Cardiac muscle cell (in vitro differentiated cells and primary cell): ENCODE measurements around the gene PIGM. TPM values are rescaled to one million over a fixed set of nuclear protein-coding genes. Genes with fewer than 3 reads are reported as not detected.
A peak's percentile ranks its signal among the peaks of the same experiment; 100 is the strongest.

Source experiments
- DNase-seq, 2 donors: peaks; one replicate each; pipeline versions ENCODE4 v3.0.0 to v3.0.0-alpha.2; 2010 to 2017; ENCODE audit warnings: low read depth in 1 of 2, low spot score in 1 of 2
- H3K27ac ChIP-seq: fragments of 200-600 bp; sonication (generic); 2 replicates; pipeline ENCODE4 v1.5.1; 2016
- H3K27me3 ChIP-seq: fragments of 200-600 bp; sonication (generic); 2 replicates; pipeline ENCODE4 v1.6.0; 2016; ENCODE audit warnings: control low read depth
- H3K36me3 ChIP-seq: fragments of 200-600 bp; sonication (generic); 2 replicates; pipeline ENCODE4 v1.5.1; 2016; ENCODE audit warnings: control low read depth
- H3K4me1 ChIP-seq: fragments of 200-600 bp; sonication (generic); 2 replicates; pipeline ENCODE4 v1.8.1; 2017; ENCODE audit warnings: low read depth, mild to moderate bottlenecking, mixed run types
- H3K4me3 ChIP-seq: fragments of 200-600 bp; sonication (generic); 2 replicates; pipeline ENCODE4 v1.5.1; 2016; ENCODE audit warnings: mild to moderate bottlenecking
- H3K9me3 ChIP-seq: fragments of 200-600 bp; sonication (generic); 2 replicates; pipeline ENCODE4 v1.5.1; 2017; ENCODE audit warnings: low read depth, mild to moderate bottlenecking, control low read depth
- CTCF ChIP-seq: IDR thresholded peaks from 2 replicates; pipeline ENCODE4 v1.5.1; 2012; ENCODE audit warnings: low read depth, mild to moderate bottlenecking, low read length
- polyA plus RNA-seq: library from polyadenylated mRNA; unstranded; fragments of >200 nt; fragmentation: Nextera tagmentation; extraction: Ambion mirVana; gene quantifications from 2 replicates; pipeline ENCODE4 v1.2.1, GENCODE V29; 2016
- total RNA-seq: library from RNA; depleted of rRNA; stranded (reverse); fragments of >200 nt; gene quantifications from 2 replicates; pipeline ENCODE4 v1.2.3, GENCODE V29; 2016

Gene PIGM
- total and polyA plus RNA-seq, 2 experiments from 2014 or later, result 4.7 to 4.9 TPM

DNA sequence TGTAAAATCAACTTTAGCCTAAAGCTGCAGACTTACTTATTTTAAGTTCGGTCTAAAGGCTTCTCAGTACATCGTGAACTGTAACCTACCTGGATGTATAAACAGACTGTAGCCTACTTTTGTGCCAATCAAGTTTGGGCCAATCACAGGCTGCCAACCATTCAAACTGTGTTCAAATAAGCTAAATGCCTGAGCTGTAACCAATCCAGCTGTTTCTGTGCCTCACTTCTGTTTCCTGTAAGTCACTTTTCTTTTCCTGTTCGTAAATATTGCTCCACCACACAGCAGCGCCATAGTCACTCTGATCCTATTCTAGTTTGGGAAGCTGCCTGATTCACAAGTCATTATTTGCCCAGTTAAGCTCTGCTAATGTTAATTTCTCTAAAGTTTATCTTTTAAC is 40.3 kb downstream of the PIGM start:
- peak in 1 of 2 donors; percentile 19 for DNase-seq
- Histone ChIP-seq H3K4me3 (no peak overlapping the region), H3K27me3 (no peaks in the 10 kb centered on the region), H3K27ac (no peak overlapping the region), H3K36me3 (no peaks in the 10 kb centered on the region), H3K9me3 (no peaks in the 10 kb centered on the region), H3K4me1 (peaks cover 24% of the 10 kb centered on the region)
- TF ChIP-seq CTCF, result no peak

GRCh38 chr1:159990005-159990404 is 41.8 kb downstream of the PIGM start:
- no peaks in the 10 kb centered on the region for H3K36me3 ChIP-seq
- no peak overlapping the region for H3K27ac ChIP-seq
- no peak for TF ChIP-seq CTCF
- no peak overlapping the region for H3K4me3 ChIP-seq
- no peaks in the 10 kb centered on the region for H3K9me3 ChIP-seq
- no peaks in the 10 kb centered on the region for H3K27me3 ChIP-seq
- peaks cover 23% of the 10 kb centered on the region for H3K4me1 ChIP-seq
- no peak for DNase-seq

- no peaks in the 10 kb centered on the region for H3K36me3 ChIP-seq
- H3K4me3 ChIP-seq, result no peak overlapping the region
- DNase-seq, result no peak
- no peaks in the 10 kb centered on the region for H3K9me3 ChIP-seq
- TF ChIP-seq CTCF, result no peak
- H3K27me3 ChIP-seq, result no peaks in the 10 kb centered on the region
- peaks cover 23% of the 10 kb centered on the region for H3K4me1 ChIP-seq
- no peak overlapping the region for H3K27ac ChIP-seq
Observed at GRCh38 chr1:159989581-159989980, 42.2 kb downstream of the PIGM start.

- Histone ChIP-seq H3K36me3 (no peaks in the 10 kb centered on the region), H3K9me3 (no peaks in the 10 kb centered on the region), H3K27ac (no peak overlapping the region), H3K4me3 (no peak overlapping the region), H3K27me3 (peaks cover 5% of the 10 kb centered on the region), H3K4me1 (peaks cover 23% of the 10 kb centered on the region)
- DNase-seq, result no peak
- TF ChIP-seq CTCF, result no peak
Observed at GRCh38 chr1:159988006-159988405, 43.8 kb downstream of the PIGM start.

- no peak overlapping the region for H3K4me3 ChIP-seq
- no peaks in the 10 kb centered on the region for H3K36me3 ChIP-seq
- H3K27ac ChIP-seq, result no peak overlapping the region
- peaks cover 5% of the 10 kb centered on the region for H3K27me3 ChIP-seq
- H3K9me3 ChIP-seq, result no peaks in the 10 kb centered on the region
- peaks cover 18% of the 10 kb centered on the region for H3K4me1 ChIP-seq
- peak in 1 of 2 donors; percentile 79 for DNase-seq
- no peak for TF ChIP-seq CTCF
Observed at GRCh38 chr1:159987186-159987585, 44.6 kb downstream of the PIGM start.

- H3K27me3 ChIP-seq, result peaks cover 5% of the 10 kb centered on the region
- TF ChIP-seq CTCF, result no peak
- H3K27ac ChIP-seq, result no peak overlapping the region
- H3K4me3 ChIP-seq, result no peak overlapping the region
- peaks cover 13% of the 10 kb centered on the region for H3K4me1 ChIP-seq
- DNase-seq, result no peak
- H3K9me3 ChIP-seq, result no peaks in the 10 kb centered on the region
- no peaks in the 10 kb centered on the region for H3K36me3 ChIP-seq
Observed at GRCh38 chr1:159986531-159986930, 45.3 kb downstream of the PIGM start.
